RWPE2 (cell line): ENCODE measurements around the gene RNASE7.

Experiments
- ATAC-seq: fragments of 200-7000 bp; cut with Tn5 transposase; 3 replicates; pipeline ENCODE4 v1.9.1; 2021; ENCODE audit warnings: low read depth
- DNase-seq: peaks from one replicate; pipeline ENCODE4 v3.0.0-alpha.2; 2020; ENCODE audit warnings: low spot score
- H3K27ac ChIP-seq: fragments of 450-650 bp; 2 replicates; pipeline ENCODE4 v1.5.1; 2017; ENCODE audit warnings: mild to moderate bottlenecking; ENCODE audit not compliant: poor library complexity, severe bottlenecking
- H3K27me3 ChIP-seq: fragments of 250-450 bp; sonication (Bioruptor Pico); 2 replicates; pipeline ENCODE4 v1.5.1; 2021; ENCODE audit warnings: mild to moderate bottlenecking, moderate library complexity; ENCODE audit not compliant: insufficient read depth, poor library complexity, severe bottlenecking
- H3K36me3 ChIP-seq: fragments of 250-450 bp; sonication (Bioruptor Pico); 2 replicates; pipeline ENCODE4 v1.5.1; 2020; ENCODE audit warnings: low read depth, mild to moderate bottlenecking, moderate library complexity
- H3K4me1 ChIP-seq: fragments of 250-450 bp; sonication (Bioruptor Pico); 2 replicates; pipeline ENCODE4 v1.5.1; 2021; ENCODE audit warnings: mild to moderate bottlenecking, moderate library complexity; ENCODE audit not compliant: insufficient read depth, poor library complexity, severe bottlenecking
- H3K4me3 ChIP-seq: fragments of 250-450 bp; sonication (Bioruptor Pico); 2 replicates; pipeline ENCODE4 v1.5.1; 2021; ENCODE audit warnings: mild to moderate bottlenecking, moderate library complexity; ENCODE audit not compliant: severe bottlenecking
- H3K9me3 ChIP-seq: fragments of 250-450 bp; sonication (Bioruptor Pico); 2 replicates; pipeline ENCODE4 v1.5.1; 2021; ENCODE audit warnings: mild to moderate bottlenecking, moderate library complexity; ENCODE audit not compliant: severe bottlenecking
- TF ChIP-seq, protein P1 (sequence below): fragments of 450-650 bp; IDR thresholded peaks from one replicate; pipeline ENCODE4 v1.5.1; 2017; ENCODE audit warnings: mild to moderate bottlenecking, moderate library complexity; ENCODE audit not compliant: poor library complexity, severe bottlenecking

RNASE7 gene

DNA sequence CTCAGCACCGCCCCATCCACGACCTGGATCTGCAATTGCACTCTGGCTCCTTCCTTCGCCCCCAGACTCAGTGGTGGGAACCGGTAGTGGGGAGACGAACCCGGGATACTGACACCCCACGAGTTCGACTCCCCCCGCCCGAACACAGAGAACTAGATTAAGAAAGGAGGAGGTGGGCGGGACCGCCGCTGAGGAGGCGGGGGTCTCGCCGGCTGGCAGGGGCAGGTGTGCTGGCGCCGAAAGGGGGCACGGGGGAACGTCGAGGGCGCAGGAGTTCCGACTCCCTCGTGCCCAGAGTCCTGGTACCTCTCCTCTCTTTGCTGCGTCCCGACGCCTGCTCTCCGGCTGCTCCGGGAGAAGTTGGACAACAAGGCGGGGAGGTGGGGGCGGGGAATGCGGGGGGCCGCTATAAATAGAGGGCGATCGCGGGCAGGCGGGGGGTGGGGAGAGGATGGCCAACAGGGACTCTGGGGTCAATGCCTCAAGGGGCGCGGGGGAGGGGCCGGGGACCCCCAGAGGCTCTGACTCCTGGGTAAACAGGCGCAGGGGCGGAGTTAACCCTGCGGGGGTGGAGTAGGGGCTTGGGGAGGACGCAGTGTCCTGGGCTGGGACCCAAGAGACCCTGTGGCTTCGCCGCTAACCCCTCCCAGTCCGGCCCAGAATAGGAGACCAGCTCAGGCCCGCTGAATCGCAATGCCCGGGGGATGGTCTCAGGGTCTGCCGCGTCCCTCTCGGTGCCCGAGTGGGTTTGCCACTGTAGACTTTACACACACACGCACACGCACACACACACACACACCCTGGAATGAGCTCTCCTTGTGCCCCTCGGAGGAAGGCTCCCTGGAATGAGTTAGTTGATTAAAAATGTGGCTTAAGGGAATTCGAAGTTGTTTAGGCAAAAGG, 16.5 kb upstream of the RNASE7 start:
- no peaks in the 10 kb centered on the region for H3K4me1 ChIP-seq
- no peaks in the 10 kb centered on the region for H3K27me3 ChIP-seq
- no peaks in the 10 kb centered on the region for H3K9me3 ChIP-seq
- H3K36me3 ChIP-seq, result no peaks in the 10 kb centered on the region
- TF ChIP-seq, protein P1, sequence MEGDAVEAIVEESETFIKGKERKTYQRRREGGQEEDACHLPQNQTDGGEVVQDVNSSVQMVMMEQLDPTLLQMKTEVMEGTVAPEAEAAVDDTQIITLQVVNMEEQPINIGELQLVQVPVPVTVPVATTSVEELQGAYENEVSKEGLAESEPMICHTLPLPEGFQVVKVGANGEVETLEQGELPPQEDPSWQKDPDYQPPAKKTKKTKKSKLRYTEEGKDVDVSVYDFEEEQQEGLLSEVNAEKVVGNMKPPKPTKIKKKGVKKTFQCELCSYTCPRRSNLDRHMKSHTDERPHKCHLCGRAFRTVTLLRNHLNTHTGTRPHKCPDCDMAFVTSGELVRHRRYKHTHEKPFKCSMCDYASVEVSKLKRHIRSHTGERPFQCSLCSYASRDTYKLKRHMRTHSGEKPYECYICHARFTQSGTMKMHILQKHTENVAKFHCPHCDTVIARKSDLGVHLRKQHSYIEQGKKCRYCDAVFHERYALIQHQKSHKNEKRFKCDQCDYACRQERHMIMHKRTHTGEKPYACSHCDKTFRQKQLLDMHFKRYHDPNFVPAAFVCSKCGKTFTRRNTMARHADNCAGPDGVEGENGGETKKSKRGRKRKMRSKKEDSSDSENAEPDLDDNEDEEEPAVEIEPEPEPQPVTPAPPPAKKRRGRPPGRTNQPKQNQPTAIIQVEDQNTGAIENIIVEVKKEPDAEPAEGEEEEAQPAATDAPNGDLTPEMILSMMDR, result no peak
- ATAC-seq (no peak), DNase-seq (no peak)
- H3K27ac ChIP-seq, result no peak overlapping the region
- peak overlapping the region; percentile 47 for H3K4me3 ChIP-seq

DNA sequence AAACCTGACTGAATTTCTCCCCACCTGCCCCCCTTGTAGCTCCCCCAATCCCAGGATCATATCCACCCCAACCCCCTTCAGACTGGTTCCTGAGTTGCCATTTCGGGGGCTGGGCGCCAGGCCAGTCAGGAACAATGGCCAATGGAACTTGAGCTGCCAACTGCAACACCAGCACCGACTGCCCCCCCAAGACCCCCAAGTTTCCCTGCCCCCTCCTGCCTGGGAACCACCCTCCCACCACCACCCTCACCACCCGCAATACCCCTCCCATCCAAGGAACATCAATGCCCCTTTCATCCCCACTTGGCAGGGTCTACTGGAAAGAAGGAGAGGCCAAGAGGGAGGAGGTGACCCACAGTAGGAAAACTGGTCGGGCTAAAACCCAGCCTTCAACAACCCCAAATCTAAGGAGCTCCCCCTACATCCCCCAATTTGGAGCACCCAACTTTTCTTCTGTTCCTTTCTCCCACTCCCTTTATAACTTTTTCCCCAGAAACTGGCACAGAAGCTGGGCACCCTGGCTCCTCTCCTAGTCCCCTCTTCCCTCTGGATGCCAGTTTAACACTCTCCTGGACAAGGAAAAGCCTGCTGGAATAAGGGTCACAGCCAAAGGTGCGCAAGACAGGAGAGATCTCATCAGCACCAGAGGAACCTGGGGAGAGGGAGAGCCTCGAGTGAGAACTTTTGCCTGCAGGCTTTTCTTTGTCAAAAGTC, 15.7 kb upstream of the RNASE7 start:
- Histone ChIP-seq H3K9me3 (no peaks in the 10 kb centered on the region), H3K36me3 (no peaks in the 10 kb centered on the region), H3K27ac (no peak overlapping the region), H3K4me3 (no peak overlapping the region), H3K4me1 (no peaks in the 10 kb centered on the region), H3K27me3 (no peaks in the 10 kb centered on the region)
- DNase-seq (no peak), ATAC-seq (no peak)
- TF ChIP-seq, protein P1, result no peak

DNA sequence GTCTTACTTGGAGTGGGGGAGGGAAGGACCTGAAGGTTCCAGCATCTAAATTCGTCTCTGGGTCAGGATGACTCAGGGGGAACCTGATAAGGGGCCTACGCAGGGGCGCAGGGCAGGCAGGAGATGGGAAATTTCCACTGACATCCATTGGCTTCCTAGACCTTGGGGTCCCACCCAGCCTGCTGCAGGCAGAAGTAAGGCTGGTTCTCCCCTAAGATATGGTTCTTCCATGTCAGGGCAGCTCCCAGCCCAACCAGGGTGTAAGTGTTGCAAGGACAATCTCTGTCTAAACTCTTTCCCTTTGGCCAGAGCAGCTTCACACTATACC, 15.2 kb upstream of the RNASE7 start:
- H3K27me3 ChIP-seq, result no peaks in the 10 kb centered on the region
- TF ChIP-seq, protein P1, result no peak
- ATAC-seq (0 out of 3 replicates have a peak, but pooled peaks have one; percentile 14), DNase-seq (no peak)
- H3K4me3 ChIP-seq, result no peak overlapping the region
- H3K4me1 ChIP-seq, result no peaks in the 10 kb centered on the region
- no peaks in the 10 kb centered on the region for H3K9me3 ChIP-seq
- H3K36me3 ChIP-seq, result no peaks in the 10 kb centered on the region
- no peak overlapping the region for H3K27ac ChIP-seq

DNA sequence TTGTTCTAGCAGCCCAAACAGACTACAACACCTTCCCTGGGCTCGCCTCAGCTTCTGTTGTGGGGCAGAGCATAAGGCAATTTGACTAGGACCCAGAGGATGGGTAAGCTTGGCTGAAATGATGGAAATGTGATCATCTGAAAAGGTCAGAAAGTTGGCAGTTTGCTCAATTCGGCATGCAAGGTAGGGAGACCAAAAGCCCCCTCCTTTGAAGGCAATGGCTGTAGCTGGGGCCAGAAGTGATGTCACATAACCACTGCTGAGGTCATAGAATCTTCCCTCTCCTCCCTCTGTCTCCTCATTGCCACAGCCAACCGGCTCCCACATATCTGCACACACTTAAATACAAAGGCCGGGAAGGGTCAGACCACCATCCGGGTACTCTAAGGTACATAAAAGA, 12.2 kb upstream of the RNASE7 start, which contains the start of gene TPPP2:
TPPP2 (plus strand) TSS at position 301 of the 400 bp plus-strand sequence. CDS start 365 bp downstream, outside the sequence.
- Histone ChIP-seq H3K9me3 (no peaks in the 10 kb centered on the region), H3K4me3 (no peak within 1 kb of the TSS), H3K36me3 (no peaks in the 10 kb centered on the region), H3K27me3 (no peaks in the 10 kb centered on the region), H3K27ac (no peak within 1 kb of the TSS), H3K4me1 (no peaks in the 10 kb centered on the region)
- DNase-seq (no peak), ATAC-seq (no peak)
- TF ChIP-seq, protein P1, result no peak
